ENCODE data around the gene KCNK7. TPM values are rescaled to one million over a fixed set of nuclear protein-coding genes. Genes with fewer than 3 reads are reported as not detected.

The KCNK7 gene
- polyA plus RNA-seq, 4 donors, result 0.12 to 0.61 (median 0.26) TPM; not detected in 1

DNA sequence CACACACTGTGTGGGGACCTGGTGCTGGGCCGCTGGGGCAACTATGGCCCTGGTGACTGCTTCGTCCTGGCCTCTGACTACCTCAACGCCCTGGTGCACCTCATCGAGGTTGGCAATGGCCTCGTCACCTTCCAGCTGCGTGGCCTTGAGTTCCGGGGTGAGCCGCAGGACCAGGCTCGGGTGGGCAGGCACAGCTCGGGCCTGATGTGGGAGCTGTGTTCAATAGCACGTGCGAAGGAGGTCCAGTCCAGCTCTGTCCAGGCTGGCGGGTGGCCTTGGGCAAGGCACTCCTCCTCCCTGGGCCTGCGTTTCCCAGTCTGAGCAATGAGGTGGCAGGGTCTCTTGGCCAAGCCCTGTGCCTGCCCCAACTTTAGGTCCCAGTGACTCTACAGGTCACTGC is 34.0 kb upstream of the KCNK7 start:
- DNase-seq (ENCODE audit: low read depth in 4 of 4, low spot score in 3 of 4), result no peak

DNA sequence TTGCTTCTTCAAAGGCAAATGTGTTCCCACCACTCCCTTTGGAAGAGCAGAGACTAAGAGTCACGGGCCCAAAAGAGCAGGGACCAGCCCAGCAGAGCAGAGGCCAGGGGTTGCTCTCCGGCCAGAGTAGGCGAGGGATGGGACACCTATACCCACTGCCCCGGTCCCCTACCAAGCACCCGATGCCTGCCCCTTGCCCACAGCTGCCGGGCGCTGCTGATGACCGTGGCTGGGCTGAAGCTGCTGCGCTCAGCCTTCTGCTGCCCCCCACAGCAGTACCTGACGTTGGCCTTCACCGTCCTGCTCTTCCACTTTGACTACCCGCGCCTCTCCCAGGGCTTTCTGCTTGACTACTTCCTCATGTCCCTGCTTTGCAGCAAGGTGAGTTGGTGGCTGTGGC is 31.6 kb upstream of the KCNK7 start:
- DNase-seq (ENCODE audit: low read depth in 4 of 4, low spot score in 3 of 4), result no peak

DNA sequence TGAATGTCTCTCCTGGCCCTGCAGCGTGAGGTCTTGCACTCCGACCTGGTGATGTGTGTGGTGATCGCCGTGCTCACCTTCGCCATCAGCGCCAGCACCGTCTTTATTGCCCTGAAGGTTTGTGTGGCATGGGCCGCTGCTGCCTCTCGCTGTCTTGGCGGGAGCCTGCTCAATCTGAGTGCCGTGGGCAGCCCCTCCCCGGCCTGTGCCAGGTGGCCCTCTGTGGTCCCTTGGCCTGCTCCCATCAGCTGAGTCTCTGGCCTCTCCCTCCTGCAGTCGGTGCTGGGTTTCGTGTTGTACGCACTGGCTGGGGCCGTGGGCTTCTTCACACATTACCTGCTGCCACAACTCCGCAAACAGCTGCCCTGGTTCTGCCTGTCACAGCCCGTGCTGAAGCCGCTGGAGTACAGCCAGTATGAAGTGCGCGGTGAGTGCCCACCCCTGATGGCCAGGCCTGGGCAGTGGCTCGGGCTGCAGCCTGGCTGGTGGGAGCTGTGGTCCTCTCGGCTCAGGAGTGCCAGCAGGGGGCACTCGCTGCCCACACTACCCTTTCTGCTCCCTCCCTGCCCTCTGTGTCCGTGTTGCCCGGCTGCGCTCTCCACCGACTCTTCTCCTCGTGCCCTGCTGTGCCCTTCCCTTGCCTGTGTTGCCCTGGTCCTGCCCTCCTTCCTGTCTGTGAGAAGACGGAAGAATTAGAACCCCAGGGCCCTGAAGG is 30.2 kb upstream of the KCNK7 start:
- peak in 1 of 4 donors; percentile 35 for DNase-seq (ENCODE audit: low read depth in 4 of 4, low spot score in 3 of 4)

DNA sequence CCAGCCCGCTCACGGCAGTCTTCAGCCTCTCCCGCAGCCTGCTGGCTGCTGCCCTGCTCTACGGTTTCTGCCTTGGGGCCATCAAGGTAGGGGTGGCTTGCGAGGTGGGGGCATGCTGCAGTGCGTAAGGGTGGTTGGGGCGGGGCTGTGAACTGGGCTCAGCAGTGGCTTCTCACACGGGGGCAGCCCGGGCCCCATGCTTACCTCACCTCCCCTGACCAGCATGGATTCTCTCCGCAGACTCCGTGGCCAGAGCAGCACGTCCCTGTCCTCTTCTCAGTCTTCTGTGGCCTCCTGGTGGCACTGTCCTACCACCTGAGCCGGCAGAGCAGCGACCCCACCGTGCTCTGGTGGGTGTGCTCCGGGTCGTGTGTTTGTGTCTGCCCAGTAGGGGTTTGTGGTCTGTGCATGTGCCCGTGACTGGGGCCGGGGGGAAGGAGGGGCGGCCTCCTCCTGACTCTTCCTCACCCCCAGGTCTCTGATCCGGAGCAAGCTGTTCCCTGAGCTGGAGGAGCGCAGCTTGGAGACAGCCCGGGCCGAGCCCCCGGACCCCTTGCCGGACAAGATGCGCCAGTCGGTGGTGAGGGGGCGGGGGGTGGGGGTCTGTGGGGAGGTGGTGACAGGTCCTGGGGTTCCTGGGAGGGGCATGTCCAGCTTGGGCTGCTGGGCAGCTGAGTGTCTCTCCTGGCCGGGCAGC is 29.5 kb upstream of the KCNK7 start:
- DNase-seq (ENCODE audit: low read depth in 4 of 4, low spot score in 3 of 4), result no peak

DNA sequence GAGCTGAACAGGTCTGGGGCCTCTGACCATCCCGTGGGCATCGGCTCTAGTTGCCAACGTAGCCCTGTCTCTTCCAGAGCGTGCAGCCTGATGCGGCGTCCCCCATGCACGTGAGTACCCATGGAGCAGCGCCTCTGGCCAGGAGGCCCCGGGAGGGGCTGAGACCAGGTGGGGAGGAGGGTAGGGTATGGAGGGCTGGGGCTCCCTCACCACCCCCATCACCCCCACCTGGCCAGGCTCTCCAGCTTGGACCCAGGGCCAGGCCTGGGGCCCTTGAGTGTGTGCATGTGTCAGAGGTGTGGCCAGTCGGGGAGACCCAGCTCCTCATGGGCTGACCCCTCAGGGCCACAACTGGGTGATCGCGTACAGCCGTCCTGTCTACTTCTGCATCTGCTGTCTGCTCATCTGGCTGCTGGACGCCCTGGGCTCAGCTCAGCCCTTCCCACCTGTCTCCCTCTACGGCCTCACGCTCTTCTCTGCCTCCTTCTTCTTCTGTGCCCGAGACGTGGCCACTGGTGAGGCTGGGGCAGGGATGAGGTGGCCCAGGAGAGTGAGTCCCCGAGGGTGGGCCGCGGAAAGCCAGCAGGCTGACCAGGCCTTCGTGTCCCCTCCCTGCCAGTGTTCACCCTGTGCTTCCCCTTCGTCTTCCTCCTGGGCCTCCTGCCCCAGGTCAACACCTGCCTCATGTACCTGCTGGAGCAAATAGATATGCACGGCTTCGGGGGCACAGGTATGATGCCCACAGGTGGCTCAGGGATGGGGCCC is 28.4 kb upstream of the KCNK7 start:
- no peak for DNase-seq (ENCODE audit: low read depth in 4 of 4, low spot score in 3 of 4)

DNA sequence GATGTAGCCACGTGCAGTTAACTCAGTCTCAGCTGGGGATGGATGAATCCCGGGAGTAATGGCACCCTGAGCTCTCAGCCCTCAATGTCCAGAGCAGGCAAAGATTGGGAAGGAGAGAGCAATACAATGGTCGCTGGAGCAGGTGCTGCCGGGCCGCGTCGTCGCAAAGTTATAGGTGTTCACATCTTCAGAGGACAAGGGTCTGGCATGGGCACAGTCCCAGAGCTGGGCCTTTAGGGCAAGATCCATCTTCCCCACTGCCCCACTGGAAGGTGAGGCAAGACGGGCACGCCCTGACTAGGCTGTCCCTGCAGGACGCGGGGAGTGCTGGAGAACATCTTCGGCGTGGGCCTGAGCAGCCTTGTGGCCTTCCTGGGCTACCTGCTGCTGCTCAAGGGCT is 27.6 kb upstream of the KCNK7 start:
- no peak for DNase-seq (ENCODE audit: low read depth in 4 of 4, low spot score in 3 of 4)

DNA sequence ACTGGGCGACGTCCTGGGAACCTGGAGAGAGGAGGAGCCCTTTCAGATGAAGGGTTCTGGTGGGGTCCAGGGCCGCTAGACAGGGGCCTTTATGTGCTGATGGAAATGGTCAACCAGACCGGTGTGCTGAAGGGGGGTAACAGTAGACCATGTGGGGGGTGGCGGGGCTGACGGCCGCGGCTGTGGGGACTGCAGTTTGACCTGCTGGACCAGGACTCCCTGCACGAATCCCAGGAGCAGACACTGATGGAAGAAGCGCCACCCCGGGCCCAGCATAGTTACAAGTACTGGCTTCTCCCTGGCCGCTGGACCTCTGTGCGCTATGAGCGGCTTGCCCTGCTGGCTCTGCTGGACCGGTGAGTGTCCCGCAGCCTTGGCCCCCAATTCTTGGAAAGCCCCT is 26.4 kb upstream of the KCNK7 start:
- no peak for DNase-seq (ENCODE audit: low read depth in 4 of 4, low spot score in 3 of 4)

DNA sequence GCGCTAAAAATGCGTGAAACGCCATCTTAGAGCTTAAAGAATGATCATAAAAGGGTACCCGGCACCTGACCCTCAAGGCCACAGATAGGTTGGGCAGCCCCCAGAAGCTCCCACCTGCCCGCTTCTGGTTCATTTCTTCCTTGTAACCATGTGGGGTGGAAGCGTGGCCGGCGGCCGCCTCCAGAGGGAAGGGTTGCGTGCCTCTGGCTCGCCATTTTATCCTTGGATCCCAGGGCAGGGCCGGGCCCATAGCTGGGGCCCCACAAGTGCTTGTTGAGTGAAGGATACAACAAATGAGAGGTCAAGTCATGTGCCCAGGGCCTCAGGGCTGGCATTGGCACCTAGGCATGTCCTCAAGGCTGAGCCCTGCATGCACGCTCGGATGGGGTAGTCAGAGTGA is 25.9 kb upstream of the KCNK7 start:
- no peak for DNase-seq (ENCODE audit: low read depth in 4 of 4, low spot score in 3 of 4)

DNA sequence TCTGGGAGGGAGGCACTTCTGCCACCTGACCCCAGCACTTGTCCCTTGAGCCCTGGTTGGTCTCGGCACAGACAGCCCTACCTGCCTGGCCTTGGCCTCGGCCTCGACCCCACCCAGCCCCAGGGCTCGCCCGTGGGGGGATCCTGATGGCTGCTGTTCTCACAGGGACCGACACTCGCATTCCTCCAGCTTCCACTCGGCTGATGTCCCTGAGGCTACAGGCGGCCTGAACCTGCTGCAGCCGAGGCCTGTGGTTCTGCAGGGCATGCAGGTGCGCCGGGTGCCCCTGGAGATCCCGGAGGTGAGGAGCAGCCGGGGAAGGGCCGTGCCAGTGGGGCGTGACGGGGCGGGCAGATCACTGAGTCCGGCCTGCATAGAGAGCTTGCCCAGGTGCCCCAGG is 25.1 kb upstream of the KCNK7 start:
- DNase-seq (ENCODE audit: low read depth in 4 of 4, low spot score in 3 of 4), result no peak

DNA sequence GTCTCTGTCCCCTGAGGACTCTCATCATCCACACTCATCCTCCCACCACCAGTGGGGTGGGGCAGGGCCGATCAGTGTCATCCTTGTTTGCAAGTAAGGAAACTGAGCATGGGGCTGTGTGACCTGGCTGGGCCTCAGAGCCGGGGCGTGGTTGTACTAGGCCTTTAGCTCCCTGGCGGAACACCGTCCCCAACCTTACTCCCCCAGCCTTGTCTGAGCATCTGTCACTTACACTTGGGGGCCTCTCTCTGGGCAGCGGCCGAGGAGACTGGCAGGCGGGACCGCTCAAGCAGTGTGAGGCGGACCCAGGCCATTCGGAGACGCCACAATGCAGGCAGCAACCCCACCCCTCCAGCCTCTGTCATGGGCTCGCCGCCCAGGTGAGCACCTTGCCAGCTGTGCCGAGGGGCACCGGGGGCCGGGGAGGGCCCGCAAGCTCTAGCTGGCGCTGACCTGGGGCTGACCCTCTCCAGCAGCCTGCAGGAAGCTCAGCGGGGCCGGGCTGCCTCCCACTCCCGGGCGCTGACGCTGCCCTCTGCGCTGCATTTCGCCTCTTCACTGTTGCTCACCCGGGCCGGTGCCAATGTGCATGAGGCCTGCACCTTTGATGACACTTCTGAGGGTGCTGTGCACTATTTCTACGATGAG is 23.8 kb upstream of the KCNK7 start:
- DNase-seq (ENCODE audit: low read depth in 4 of 4, low spot score in 3 of 4), result no peak

DNA sequence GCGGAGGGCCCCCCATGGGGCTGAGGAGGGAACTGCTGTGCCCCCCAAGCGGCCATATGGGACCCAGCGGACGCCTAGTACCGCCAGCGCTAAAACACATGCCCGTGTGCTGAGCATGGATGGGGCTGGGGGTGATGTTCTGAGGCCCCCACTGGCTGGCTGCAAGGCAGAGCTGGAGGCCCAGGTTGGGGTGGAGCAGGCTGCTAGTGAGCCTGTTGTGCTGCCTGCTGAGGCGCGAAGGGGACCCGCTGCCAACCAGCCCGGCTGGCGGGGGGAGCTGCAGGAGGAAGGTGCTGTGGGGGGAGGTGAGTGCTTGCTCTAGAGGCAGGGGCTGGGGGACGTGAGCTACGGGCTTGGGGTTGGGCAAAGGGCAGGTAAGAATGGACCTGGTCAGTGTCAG is 23.2 kb upstream of the KCNK7 start:
- no peak for DNase-seq (ENCODE audit: low read depth in 4 of 4, low spot score in 3 of 4)

DNA sequence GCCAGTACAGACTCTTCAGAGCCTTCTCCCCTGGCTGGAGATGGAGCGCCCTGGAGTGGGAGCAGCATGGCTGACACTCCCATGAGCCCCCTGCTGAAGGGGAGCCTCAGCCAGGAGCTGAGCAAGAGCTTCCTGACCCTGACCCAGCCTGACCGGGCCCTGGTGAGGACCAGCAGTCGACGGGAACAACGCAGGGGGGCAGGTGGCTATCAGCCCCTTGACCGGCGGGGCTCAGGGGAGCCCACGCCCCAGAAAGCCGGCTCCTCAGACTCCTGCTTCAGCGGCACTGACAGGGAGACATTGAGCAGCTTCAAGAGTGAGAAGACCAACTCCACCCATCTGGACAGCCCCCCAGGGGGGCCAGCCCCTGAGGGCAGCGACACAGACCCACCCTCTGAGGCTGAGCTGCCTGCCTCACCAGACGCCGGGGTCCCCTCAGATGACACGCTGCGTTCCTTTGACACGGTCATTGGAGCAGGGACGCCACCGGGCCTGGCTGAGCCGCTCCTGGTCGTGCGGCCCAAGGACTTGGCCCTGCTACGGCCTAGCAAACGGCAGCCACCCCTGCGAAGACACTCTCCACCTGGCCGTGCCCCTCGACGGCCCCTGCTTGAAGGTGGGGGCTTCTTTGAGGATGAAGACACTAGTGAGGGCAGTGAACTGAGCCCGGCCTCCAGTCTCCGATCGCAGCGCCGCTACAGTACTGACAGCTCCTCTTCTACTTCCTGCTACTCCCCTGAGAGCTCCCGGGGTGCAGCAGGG is 22.6 kb upstream of the KCNK7 start:
- DNase-seq (ENCODE audit: low read depth in 4 of 4, low spot score in 3 of 4), result no peak

DNA sequence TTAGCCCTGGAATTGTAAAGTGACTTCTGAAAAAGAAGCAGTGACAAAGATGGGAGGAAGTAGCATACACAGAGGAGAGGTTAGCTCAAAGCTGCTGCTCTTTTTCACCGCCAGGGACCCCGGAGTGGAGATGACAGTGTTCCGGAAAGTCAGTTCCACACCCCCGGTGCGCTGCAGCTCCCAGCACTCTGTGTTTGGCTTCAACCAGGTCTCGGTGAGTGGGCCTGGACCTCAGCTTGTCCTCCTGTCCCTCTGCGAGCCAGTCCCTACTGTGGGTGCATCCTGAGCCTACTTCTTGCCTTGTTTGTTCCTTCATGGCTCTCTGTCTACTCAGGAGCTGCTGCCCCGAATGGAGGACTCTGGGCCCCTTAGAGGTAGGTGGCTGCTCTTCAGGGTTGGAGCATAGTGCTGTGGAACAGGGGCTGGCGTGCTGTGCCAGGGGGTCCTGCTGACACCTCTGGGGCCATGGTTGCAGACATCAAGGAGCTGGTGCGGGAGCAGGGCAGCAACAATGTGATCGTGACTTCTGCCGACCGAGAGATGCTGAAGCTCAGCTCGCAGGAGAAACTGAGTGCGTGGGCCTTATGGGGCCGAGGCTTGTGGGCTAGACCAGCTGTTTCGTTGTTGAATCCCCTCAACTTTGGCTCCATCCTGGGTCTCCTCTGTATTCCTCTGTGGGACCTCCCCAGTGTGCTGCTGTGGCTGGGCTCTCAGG is 21.7 kb upstream of the KCNK7 start:
- DNase-seq (ENCODE audit: low read depth in 4 of 4, low spot score in 3 of 4), result no peak

DNA sequence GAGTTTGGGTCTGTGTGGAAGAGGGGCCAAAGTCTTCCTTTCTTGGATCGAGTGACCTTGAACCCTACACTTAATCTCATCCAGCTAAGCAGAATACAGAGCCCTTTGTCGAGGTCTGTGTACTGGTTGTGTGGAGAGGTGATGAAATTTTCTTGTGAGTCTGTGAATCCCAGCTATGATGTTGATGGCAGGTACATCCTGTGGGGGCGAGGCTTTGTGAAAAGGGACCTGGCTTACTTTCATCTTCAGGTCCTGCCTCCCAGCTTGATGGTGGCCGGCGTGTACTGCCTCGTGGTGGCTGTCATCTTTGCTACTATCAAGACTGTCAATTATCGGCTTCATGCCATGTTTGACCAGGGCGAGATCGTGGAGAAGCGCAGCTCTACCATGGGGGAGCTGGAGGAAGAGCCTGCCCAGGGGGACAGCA is 21.0 kb upstream of the KCNK7 start:
- no peak for DNase-seq (ENCODE audit: low read depth in 4 of 4, low spot score in 3 of 4)

DNA sequence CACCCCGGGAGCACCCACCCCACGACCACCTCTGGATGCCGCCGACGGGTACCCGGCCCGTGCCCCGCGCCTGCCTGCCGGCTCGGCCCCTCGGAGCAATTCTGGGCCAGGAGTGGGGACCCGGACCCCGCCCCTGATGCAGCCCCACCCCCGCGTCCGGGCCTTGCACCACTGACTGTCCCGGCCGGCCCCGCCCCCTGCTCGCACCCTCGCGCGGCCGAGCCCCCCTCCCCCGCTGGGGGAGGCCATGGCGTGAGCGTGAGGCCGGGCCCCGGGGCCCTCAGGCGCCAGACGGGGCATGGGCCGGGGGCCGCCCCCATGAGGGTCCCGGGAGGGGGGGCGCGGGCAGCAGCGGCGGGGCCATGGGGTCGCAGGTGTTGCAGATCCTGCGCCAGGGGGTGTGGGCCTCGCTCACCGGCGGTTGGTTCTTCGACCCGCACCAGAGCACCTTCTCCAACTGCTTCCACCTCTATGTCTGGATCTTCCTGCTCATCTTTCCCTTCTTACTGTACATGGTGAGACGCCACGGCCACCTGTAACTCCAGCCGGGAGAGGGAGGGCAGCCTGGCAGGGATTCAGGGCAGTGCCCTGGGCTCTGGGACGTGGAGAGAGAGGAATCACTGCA is 20.5 kb upstream of the KCNK7 start:
- DNase-seq (ENCODE audit: low read depth in 4 of 4, low spot score in 3 of 4), result no peak

DNA sequence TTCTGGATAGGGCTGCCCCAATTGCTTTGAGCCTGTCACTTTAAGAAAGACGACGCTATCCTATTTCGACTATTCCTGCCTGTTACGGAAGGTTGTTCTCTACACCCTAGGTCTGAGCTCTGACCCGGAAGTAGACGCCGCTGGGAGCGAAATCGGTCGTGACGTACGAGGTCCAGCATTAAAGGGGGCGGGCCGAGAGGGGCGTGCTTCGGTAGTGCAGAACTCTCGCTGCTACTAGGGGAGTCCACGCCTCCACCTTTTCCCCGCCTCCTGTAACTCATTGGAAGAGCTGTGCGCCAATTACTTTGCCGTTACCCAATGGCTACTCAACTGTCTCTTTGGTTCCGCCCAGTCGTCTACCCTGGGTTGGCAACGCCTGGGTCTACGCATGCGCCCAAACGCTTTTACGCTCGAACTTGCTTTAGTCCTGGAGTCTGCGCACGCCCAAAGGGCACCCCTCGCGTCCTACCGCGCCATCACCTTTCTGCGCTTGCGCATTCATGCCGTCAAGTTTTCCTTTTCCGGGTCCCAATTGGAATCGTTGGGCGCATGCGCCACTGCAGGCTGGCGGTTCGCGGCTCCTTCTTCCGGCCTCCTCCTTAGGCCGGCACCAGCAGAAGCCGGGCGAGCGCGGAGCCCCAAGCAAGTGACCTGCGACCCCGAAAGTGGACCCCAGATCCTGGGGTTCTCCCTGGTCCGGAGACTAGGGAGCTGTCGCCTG is 19.8 kb upstream of the KCNK7 start, which contains the start of gene PCNX3:
TSS of gene PCNX3 (plus strand) at position 548 of the 721 bp plus-strand sequence. CDS start 536 bp downstream, outside the sequence.
- peak; percentile 100 for DNase-seq (ENCODE audit: low read depth in 4 of 4, low spot score in 3 of 4)

DNA sequence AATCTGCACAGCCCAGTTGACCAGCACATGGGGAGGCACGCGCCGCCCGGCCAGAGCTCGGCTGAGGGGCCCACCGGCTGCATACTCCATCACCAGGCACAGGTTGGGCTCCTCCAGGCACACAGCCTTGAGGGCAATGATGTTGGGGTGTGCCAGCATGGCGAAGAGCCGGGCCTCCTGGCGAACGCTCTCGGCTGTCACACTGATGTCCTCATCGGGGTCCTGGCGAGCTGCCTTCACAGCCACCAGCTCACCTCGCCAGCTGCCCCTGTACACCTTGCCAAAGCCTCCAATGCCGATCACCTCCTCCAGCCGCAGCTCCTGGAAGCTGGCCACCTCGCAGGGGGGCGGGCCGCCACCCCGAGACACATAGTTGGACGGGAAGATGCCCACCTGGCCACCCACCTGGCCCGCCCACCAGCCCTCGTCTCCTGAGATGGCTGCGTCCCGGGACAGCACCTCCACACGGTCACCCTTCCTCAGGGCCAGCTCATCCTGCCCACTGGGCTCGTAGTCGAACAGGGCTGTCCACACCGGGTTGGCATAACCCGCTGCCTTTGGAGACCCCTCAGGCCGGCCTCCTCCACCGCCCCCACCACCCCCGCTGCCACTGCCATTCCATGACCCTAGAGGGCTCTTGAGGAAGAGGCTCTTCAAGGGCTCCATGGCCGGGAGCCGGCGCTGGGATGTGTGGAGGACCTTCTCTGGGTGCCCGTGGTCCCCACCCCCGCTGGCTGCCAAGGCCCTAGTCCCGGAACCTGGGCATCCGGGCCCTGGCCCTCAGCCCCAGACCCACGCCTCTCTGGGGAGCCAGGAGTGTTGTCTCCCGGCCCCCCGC is 17.7 kb upstream of the KCNK7 start:
- DNase-seq (ENCODE audit: low read depth in 4 of 4, low spot score in 3 of 4), result no peak

DNA sequence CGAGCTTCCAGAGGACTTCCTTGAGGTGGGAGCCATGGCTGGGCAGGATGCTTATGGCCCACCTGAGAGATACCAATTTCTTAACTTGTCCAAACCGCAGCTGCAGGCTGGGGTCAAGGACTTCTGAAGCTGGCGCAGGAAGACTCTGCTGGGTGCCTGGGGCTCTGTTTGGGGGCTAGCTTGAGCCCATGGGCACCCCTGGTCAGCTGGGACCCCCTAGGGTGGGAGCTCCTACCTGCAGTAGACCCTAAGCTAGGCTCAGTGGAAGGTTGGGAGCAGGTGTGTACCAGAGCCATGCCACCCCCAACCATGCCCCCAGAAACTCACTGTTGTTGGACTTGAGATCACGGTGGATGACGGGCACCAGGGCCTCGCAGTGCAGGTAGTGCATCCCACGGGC is 17.1 kb upstream of the KCNK7 start:
- no peak for DNase-seq (ENCODE audit: low read depth in 4 of 4, low spot score in 3 of 4)
